SK-N-SH treated with all-trans-retinoic acid at 6 μM for 48 hours (cell line): Measurements from ENCODE around the gene ALG14.
A peak's percentile ranks its signal among the peaks of the same experiment; 100 is the strongest.

ENCODE experiments used
- ATAC-seq: fragments of 200-7000 bp; cut with Tn5 transposase; 3 replicates; pipeline ENCODE4 v1.9.1; 2020; ENCODE audit warnings: mild to moderate bottlenecking, moderate library complexity
- CSDC2 ChIP-seq: fragments of 250-450 bp; sonication (Bioruptor Pico); IDR thresholded peaks from 2 replicates; pipeline ENCODE4 v1.5.0; 2020; ENCODE audit warnings: mild to moderate bottlenecking, moderate library complexity
- ESRRG ChIP-seq: fragments of 250-450 bp; sonication (Bioruptor Pico); IDR thresholded peaks from 2 replicates; pipeline ENCODE4 v1.6.1; 2021; ENCODE audit warnings: mild to moderate bottlenecking
- GLIS3 ChIP-seq: fragments of 250-450 bp; sonication (Bioruptor Pico); IDR thresholded peaks from 2 replicates; pipeline ENCODE4 v1.5.0; 2020; ENCODE audit warnings: mild to moderate bottlenecking, moderate library complexity
- ISL1 ChIP-seq: fragments of 250-450 bp; sonication (Bioruptor Pico); IDR thresholded peaks from 2 replicates; pipeline ENCODE4 v2.1.2; 2022; ENCODE audit warnings: mild to moderate bottlenecking, moderate library complexity
- OSR1 ChIP-seq: fragments of 250-450 bp; sonication (Bioruptor Pico); IDR thresholded peaks from 2 replicates; pipeline ENCODE4 v1.8.0; 2022; ENCODE audit warnings: moderate library complexity, mild to moderate bottlenecking, inconsistent platforms
- POU6F1 ChIP-seq: fragments of 250-450 bp; sonication (Bioruptor Pico); IDR thresholded peaks from 2 replicates; pipeline ENCODE4 v1.8.0; 2021; ENCODE audit warnings: low read depth, mild to moderate bottlenecking, moderate library complexity, borderline replicate concordance
- RARB ChIP-seq: fragments of 250-450 bp; sonication (Bioruptor Pico); IDR thresholded peaks from 2 replicates; pipeline ENCODE4 v1.8.0; 2021; ENCODE audit warnings: mild to moderate bottlenecking, moderate library complexity
- SNAI2 ChIP-seq: fragments of 250-450 bp; sonication (Bioruptor Pico); IDR thresholded peaks from 2 replicates; pipeline ENCODE4 v1.5.0; 2020; ENCODE audit warnings: mild to moderate bottlenecking, moderate library complexity
- TCF4 ChIP-seq: fragments of 250-450 bp; sonication (Bioruptor Pico); IDR thresholded peaks from 2 replicates; pipeline ENCODE4 v1.8.0; 2021; ENCODE audit warnings: mild to moderate bottlenecking, moderate library complexity, borderline replicate concordance
- TSHZ2 ChIP-seq: fragments of 250-450 bp; sonication (Bioruptor Pico); IDR thresholded peaks from 2 replicates; pipeline ENCODE4 v1.5.0; 2020; ENCODE audit warnings: mild to moderate bottlenecking, moderate library complexity
- ZC3H10 ChIP-seq: fragments of 250-450 bp; sonication (Bioruptor Pico); IDR thresholded peaks from 2 replicates; pipeline ENCODE4 v1.5.1; 2021; ENCODE audit warnings: mild to moderate bottlenecking, moderate library complexity
- ZFP3 ChIP-seq: fragments of 250-450 bp; sonication (Bioruptor Pico); IDR thresholded peaks from 2 replicates; pipeline ENCODE4 v1.5.0; 2020; ENCODE audit warnings: mild to moderate bottlenecking, moderate library complexity
- ZFP30 ChIP-seq: fragments of 450-650 bp; formaldehyde crosslinking; IDR thresholded peaks from 2 replicates; pipeline ENCODE4 v1.5.0; 2022; ENCODE audit warnings: mild to moderate bottlenecking, moderate library complexity
- ZNF565 ChIP-seq: fragments of 450-650 bp; formaldehyde crosslinking; conservative IDR thresholded peaks from 2 replicates; pipeline ENCODE4 v1.5.0; 2020; ENCODE audit warnings: low read depth, mild to moderate bottlenecking, moderate library complexity
- ZNF8 ChIP-seq: fragments of 450-650 bp; formaldehyde crosslinking; IDR thresholded peaks from 2 replicates; pipeline ENCODE4 v1.5.0; 2020; ENCODE audit warnings: mild to moderate bottlenecking, moderate library complexity
- TF ChIP-seq, protein P1 (sequence below): fragments of 250-450 bp; sonication (Bioruptor Pico); IDR thresholded peaks from 2 replicates; pipeline ENCODE4 v1.5.1; 2021; ENCODE audit warnings: mild to moderate bottlenecking, moderate library complexity
- TF ChIP-seq, protein P2 (sequence below): fragments of 250-450 bp; sonication (Bioruptor Pico); IDR thresholded peaks from 2 replicates; pipeline ENCODE4 v1.8.0; 2020; ENCODE audit warnings: mild to moderate bottlenecking, moderate library complexity, borderline replicate concordance

ALG14 gene

DNA sequence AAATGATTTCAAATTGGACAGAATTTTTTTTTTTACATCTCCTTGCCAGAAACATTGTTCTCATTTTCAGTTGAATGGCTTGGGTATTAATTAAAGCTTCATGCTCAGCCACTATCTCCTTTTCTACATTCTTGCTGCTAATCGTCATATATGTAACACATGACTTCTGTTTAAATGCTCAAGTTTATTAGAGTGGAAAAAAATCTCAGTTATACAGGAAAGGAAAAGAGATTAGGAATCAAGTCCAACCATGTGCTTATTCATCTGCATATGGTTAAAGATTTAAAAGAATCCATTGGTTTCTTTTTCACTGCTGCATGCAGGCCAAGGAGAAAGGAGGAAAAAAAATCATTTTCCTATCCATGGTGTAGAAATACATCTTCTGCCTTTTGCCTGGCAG is 98.5 kb downstream of the ALG14 start (continued):
- TF ChIP-seq POU6F1 = no peak

DNA sequence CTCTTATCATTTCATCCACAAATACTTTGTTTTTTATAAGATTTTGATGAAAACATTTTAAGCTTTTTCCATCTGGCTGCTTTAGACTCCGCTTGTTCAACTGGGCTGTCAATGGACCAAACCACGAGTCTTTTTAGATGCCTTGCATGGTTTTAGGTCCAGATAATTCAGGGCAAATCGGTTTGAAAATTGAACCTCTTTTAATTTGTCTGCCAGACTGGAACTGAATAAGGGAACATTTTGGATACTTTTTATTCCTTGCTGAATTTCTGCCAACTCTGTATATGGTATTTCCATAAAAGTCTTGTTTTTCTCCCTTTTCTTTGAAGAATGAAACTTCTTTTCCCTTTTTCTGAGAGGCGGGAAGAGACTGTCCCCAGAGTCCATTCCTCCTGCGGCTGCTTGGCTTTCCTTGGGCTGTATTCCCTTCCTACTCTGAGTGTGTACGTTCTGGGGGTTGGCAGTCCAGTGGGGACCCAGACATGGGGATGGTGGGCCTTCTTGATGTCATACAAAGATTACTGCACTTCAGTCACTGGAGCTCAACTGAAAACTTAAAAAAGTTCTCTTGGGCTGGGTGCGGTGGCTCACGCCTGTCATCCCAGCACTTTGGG is 99.3 kb downstream of the ALG14 start:
- TF ChIP-seq RARB (CRISPR knock-in tag) (no peak), TCF4 (CRISPR knock-in tag) (no peak), ZFP30 (no peak), OSR1 (CRISPR knock-in tag) (no peak), SNAI2 (CRISPR knock-in tag) (no peak), POU6F1 (no peak), CSDC2 (CRISPR knock-in tag) (no peak), ZC3H10 (CRISPR knock-in tag) (no peak), ZNF565 (CRISPR knock-in tag) (no peak), ESRRG (no peak), ZNF8 (CRISPR knock-in tag) (no peak), TSHZ2 (CRISPR knock-in tag) (no peak), ZFP3 (no peak), GLIS3 (CRISPR knock-in tag) (no peak)
- TF ChIP-seq, protein P1, sequence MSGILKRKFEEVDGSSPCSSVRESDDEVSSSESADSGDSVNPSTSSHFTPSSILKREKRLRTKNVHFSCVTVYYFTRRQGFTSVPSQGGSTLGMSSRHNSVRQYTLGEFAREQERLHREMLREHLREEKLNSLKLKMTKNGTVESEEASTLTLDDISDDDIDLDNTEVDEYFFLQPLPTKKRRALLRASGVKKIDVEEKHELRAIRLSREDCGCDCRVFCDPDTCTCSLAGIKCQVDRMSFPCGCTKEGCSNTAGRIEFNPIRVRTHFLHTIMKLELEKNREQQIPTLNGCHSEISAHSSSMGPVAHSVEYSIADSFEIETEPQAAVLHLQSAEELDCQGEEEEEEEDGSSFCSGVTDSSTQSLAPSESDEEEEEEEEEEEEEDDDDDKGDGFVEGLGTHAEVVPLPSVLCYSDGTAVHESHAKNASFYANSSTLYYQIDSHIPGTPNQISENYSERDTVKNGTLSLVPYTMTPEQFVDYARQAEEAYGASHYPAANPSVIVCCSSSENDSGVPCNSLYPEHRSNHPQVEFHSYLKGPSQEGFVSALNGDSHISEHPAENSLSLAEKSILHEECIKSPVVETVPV = no peak
- no peak for ATAC-seq

GRCh38 chr1:94971491-94971924 is 101.2 kb downstream of the ALG14 start:
- ATAC-seq = peak; percentile 72
- TF ChIP-seq ISL1 (0 out of 2 replicates have a peak, but pooled peaks have one; percentile 33), ZFP3 (no peak)

GRCh38 chr1:94970783-94971182 is 102.0 kb downstream of the ALG14 start:
- TF ChIP-seq TCF4 (CRISPR knock-in tag) = no peak
- no peak for TF ChIP-seq ZNF565 (CRISPR knock-in tag)
- peak; percentile 57; the same call in 1 of the 2 replicates for TF ChIP-seq ZFP3
- TF ChIP-seq, protein P2, sequence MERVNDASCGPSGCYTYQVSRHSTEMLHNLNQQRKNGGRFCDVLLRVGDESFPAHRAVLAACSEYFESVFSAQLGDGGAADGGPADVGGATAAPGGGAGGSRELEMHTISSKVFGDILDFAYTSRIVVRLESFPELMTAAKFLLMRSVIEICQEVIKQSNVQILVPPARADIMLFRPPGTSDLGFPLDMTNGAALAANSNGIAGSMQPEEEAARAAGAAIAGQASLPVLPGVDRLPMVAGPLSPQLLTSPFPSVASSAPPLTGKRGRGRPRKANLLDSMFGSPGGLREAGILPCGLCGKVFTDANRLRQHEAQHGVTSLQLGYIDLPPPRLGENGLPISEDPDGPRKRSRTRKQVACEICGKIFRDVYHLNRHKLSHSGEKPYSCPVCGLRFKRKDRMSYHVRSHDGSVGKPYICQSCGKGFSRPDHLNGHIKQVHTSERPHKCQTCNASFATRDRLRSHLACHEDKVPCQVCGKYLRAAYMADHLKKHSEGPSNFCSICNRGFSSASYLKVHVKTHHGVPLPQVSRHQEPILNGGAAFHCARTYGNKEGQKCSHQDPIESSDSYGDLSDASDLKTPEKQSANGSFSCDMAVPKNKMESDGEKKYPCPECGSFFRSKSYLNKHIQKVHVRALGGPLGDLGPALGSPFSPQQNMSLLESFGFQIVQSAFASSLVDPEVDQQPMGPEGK (CRISPR knock-in tag) = no peak
- TF ChIP-seq OSR1 (CRISPR knock-in tag) = no peak
- TF ChIP-seq TSHZ2 (CRISPR knock-in tag) = no peak
- TF ChIP-seq RARB (CRISPR knock-in tag) = no peak
- peak; percentile 42; the same call in 2 of the 3 replicates for ATAC-seq
